Measurements from ENCODE around the gene DNAH7.
"Not testable (repeated sequence)": the region's sequence is repeated elsewhere in the genome, so short reads cannot be mapped to it uniquely, and the experiment has no call there.

The DNAH7 gene

DNA sequence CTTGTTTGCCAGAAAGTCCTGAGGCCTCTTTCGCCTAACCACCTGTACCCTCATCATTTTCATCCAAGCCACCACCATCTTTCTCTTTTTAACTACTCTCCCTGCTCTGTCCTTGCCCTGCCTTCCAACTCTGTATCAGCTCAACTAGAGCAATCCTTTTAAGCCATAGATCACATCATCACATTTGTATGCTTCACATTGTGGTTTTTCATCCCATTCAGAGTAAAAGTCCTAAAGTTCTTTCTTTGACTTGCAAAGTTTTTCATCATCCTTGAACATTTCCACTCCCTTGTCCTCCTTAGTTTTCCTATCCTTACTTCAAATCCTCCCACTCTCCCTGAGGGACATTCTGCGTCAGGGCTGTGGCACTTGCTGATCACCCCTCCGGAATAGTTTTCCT is 337.7 kb downstream of the DNAH7 start:
- DNase-seq (ENCODE audit: low read depth in 2 of 2, low spot score in 1 of 2): no peak

DNA sequence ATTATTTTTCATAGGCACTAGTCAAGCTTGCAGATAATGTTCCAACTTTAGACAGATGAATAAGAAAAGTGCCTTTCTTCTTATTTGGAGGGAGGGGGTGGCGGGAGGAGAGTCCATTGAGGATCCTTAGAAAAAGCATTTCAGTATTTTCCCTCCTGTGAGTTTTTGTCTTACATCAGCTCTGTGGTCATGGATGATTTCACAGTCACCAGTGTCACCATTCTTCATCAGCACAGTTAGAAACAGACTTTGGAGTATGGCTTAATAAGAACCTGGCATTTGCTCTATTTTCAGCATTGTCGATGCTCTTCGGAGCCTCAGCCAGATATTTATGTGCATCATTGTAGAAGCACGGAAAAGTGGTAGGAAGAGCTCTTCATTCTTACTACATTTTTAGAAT is 341.5 kb downstream of the DNAH7 start:
- DNase-seq (ENCODE audit: low read depth in 2 of 2, low spot score in 1 of 2): no peak

DNA sequence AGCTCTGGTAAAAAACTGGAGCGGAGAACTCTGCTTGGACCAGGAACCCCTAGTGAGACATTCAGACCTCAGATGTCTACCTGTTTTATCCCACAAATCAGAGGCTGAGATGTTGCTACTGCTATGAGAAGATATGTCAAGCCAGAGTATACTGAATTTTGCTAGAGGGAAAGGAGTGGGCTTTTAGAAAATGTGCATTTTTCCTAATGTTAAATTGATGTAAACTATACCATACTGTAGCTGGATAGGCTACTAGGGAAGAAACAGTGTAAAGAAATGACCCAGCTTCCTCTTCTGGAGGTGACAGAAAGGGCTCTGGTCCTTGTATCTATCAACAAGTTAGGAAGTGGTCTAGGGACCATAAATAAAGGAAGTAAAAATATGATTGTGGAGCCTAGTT is 346.6 kb downstream of the DNAH7 start:
- no peak for DNase-seq (ENCODE audit: low read depth in 2 of 2, low spot score in 1 of 2)

DNA sequence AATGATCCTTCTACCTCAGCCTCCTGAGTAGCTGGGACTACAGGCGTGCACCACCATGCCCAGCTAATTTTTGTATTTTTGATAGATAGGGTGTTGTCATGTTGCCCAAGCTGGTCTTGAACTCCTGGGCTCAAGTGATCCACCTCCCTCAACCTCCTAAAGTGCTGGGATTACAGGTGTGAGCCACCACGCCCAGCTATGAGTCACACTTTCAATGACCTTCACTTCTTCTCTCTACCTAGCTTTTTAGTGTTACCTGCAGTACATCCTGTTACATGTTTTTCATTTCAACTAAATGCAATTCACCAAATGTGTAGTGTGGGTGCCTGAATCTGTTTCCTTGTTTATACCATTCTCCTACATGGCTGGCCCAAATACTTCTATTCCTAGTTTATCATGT is 347.6 kb downstream of the DNAH7 start:
- no peak for DNase-seq (ENCODE audit: low read depth in 2 of 2, low spot score in 1 of 2)

DNA sequence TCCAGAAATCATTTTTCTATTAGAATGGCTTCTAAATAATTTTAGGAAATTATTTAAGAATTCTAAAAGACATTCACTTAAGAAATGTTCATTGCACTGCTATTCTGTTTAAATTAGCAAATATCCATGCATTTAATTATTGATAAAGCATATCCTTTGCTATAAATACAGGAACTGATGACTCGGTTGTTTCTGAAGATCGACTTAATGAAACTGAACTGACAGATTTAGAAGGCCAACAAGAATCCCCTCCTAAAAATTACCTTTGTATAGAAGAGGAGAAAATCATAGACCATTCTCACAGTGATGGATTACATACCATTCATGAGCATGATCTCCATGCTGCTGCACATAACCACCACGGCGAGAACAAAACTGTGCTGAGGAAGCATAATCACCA is 352.2 kb downstream of the DNAH7 start:
- DNase-seq (ENCODE audit: low read depth in 2 of 2, low spot score in 1 of 2): no peak

DNA sequence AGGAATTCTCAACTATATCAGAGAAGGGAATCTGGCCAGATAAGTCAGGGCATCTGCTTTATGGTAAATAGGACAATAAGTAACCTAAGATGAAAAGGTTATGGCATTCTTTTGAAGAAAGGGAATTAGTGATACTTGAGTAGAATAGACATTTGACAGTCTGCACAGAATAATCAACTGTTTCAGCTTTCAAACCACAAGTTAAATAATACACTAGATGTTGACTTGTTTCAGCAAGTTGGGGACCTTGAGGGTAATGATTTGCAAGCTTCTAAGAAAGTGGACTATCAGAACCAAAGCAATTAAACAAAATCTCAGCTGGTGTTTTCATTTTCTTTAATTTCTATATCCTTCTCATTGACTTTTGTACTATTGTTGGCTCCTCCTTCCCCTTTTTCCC is 357.2 kb downstream of the DNAH7 start:
- no peak for DNase-seq (ENCODE audit: low read depth in 2 of 2, low spot score in 1 of 2)

DNA sequence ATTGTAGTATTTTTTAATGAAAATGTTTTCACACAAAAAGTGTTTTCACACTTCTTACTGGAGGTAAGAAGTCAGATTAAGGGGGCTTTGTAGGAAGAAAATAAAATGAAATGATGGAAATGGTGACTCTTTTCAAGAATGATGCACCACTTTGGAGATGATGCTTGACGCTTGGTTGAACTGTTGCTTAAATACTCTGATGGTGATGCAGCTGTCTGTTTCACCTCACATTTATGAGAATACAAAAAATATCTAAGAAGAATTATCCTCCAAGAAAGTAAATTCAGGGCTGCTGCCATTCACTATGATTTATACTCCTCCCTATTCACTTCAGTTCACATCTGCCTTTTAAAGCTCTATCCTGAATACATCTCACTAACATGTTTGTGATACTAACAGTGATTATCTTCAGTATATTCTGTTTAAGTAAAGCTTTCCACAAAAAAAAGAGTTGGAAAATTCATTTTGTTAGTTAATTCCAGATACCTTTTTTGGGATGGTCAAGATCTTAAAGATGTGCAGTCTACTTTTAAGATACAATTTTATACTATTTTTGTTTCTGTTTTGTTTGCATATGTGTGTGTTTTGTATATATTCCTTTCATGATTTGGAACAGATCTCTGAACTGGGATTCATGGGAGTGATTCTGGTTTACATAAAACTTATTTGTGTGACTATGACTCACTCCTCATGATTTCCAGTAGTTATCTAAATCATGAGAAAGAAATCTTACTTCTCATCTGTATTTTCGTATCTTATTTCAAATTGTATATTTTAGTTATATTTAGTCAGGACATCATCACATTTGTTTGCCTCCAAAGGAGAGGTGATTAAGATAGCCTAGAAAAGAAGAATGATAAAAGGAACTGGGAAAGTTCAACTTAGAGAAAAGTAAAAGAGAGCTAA is 358.5 kb downstream of the DNAH7 start:
- no peak for DNase-seq (ENCODE audit: low read depth in 2 of 2, low spot score in 1 of 2)

DNA sequence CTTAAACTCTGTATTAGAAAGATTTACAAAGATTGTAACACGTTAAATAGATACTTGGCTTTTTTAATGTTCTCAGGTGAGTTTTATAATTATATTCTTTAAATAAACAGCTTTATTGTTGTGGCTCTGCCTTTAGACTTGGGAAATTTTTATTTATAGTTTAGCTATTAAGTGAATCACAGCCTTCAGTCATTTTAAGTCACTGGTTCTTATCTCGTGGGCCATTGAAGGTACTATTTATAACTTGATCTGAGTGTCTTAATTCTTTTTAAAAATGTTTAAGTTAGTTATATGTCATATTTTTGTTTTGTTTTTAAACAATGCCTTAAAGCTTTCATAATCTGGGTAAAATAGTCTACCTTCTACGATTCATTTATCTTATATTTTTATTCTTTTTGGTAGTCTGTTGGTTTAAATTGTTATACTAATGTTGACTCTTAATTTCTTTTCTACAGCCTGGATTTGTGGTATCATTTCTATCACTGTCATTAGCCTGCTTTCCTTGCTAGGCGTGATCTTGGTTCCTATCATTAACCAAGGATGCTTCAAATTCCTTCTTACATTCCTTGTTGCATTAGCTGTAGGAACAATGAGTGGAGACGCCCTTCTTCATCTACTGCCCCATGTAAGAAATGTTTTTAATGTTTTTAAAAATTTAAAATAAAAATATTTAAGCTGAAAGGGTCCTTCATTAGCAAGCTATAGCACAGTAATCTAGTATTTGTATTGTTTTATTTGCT is 362.3 kb downstream of the DNAH7 start:
- no peak for DNase-seq (ENCODE audit: low read depth in 2 of 2, low spot score in 1 of 2)

DNA sequence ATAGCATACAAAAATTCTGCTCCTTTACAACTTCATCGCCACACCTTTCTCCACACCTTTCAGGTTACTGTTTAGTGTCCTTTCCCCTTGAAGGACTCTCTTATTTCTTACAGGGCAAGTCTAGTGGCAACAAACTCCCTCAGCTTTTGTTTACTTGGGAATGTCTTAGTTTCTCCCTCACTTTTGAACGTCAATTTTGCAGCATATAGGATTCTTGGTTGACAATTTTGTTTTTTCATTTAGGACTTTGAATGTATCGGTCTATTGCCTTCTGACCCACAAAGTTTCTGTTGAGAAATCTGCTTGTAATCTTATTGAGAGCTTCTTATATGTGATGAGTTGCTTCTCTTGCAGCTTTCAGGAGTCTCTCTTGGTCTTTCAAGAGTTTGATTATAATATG is 368.2 kb downstream of the DNAH7 start:
- DNase-seq (ENCODE audit: low read depth in 2 of 2, low spot score in 1 of 2): no peak

DNA sequence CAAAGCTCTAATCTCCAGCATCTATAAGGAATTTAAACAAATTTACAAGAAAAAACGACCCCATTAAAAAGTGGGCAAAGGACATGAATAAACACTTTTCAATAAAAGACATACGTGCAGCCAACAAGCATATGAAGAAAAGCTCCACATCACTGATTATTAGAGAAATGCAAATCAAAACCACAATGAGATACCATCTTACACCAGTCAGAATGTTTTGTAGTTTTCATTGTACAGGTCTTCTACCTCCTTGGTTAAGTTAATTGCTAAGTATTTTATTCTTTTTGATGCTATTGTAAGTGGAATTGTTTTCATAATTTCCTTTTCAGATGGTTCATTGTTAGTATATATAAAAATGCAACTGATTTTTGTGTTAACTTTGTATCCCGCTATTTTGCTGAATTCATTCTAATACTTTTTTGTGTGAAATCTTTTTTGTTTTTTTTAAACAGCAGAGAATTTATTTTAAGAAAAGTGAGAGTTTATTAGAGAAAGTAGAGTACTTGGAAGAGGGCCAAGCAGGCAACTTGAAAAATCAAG is 370.9 kb downstream of the DNAH7 start:
- DNase-seq (ENCODE audit: low read depth in 2 of 2, low spot score in 1 of 2): no peak

DNA sequence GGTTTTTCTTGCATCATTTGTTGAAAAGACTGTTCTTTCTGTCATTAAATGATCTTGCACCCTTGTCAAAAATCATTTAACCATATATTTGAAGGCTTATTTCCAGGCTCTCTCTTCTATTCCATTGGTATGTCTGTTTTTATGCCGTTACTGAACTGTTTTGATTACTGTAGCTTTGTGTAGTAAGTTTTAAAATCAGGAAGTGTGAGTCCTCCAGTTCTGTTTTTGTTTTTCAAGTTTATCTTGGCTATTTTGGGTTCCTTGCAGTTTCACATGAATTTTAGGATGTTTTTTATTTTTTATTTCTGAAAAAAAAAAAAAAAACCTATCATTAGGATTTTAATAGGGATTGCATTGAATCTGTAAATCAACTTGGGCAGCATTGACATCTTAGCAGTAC is 372.6 kb downstream of the DNAH7 start:
- no peak for DNase-seq (ENCODE audit: low read depth in 2 of 2, low spot score in 1 of 2)

DNA sequence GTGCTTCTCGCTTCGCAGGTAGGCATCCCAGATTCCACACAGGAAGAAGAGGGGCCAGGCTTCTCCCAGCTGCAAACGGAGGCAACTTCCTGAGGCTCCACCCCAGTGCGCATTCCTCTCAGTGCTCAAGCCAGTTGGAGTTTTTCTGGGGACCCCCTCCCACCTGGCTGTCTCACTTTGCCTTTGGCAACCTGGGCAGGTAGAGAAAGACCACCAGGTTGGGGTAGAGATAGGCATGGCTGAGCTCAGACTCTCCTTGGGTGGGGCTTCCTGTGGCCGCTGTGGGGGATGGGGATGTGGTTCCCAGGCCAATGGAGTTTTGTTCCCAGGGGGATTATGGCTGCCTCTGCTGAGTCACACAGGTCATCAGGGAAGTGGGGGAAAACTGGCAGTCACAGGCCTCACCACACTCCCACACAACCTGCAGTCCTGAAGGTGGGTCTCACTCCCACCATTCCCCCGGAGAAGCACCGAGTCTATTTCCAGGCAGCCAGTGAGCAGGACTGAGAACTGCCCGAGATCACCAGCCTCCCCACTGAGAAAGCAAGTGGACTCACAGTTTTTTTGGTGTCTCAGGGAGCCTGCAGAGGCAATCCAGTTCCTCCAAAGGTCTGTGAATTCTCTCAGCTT is 373.5 kb downstream of the DNAH7 start:
- no peak for DNase-seq (ENCODE audit: low read depth in 2 of 2, low spot score in 1 of 2)

DNA sequence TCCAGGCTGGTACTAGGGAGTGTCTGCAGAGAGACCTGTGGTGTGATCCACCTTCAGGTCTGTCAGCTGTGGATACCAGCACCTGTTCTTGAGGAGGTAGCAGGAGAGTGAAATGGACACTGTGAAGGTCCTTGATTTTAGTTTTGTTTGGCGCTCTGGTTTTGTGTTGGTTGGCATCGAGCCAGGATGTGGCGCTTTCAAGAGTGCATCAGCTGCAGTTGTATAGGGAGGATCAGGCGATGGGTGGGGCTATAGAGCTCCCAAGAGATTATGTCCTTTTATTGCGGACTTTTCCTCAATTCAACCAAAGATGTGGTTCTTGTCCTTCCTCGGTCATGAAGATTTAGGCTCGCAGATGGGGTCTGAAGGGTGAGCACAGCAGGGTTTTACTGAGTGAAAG is 374.1 kb downstream of the DNAH7 start:
- DNase-seq (ENCODE audit: low read depth in 2 of 2, low spot score in 1 of 2): no peak

DNA sequence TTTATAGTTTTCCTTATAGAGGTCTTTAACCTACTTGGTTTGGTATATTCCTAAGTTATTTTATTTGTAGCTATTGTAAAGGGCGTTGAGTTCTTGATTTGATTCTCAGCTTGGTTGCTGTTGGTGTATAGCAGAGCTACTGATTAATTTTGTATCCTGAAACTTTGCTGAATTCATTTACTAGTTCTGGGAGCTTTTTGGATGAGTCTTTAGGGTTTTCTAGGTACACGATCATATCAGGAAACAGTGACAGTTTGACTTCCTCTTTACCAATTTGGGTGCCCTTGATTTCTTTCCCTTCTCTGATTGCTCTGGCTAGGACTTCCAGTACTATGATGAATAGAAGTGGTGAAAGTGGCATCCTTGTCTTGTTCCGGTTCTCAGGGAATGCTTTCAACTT is 376.1 kb downstream of the DNAH7 start:
- not testable (repeated sequence) for DNase-seq (ENCODE audit: low read depth in 2 of 2, low spot score in 1 of 2)

All from stimulated activated CD8-positive, alpha-beta memory T cell treated with anti-CD3 and anti-CD28 coated beads, Interleukin-4, amount 100 ng/mL, for 4 hours (primary cell).